H1 (cell line): ENCODE measurements around the gene ZNF85.

Experiments
- CTCF ChIP-seq, 3 experiments: IDR thresholded peaks; 1 replicate in 2 of 3; 2 replicates in 1 of 3; pipeline versions ENCODE4 v1.5.1 to v1.6.1; 2011; ENCODE audit warnings: low read length in 3 of 3, mild to moderate bottlenecking in 3 of 3, inconsistent platforms in 2 of 3, low read depth in 1 of 3, moderate library complexity in 1 of 3; ENCODE audit not compliant: insufficient read depth in 1 of 3; ENCODE audit errors: control extremely low read depth in 1 of 3
- POLR2A ChIP-seq, 2 experiments: IDR thresholded peaks; 1 replicate in 1 of 2; 2 replicates in 1 of 2; pipeline ENCODE4 v1.6.1; 2011; ENCODE audit warnings: low read depth in 2 of 2, low read length in 2 of 2, mild to moderate bottlenecking in 2 of 2; ENCODE audit errors: control extremely low read depth in 1 of 2

GRCh38 chr19:20912973-20913372 lies 10.1 kb upstream of the ZNF85 start:
- TF ChIP-seq CTCF (IDR thresholded peaks at IDR 0.05; ENCODE audit: control extremely low read depth in 1 of 3, insufficient read depth in 1 of 3, low read depth in 1 of 3, low read length in 3 of 3) = no peak
- no peak for TF ChIP-seq POLR2A (IDR thresholded peaks at IDR 0.05; ENCODE audit: control extremely low read depth in 1 of 2, low read depth in 2 of 2, low read length in 2 of 2)
